ENCODE measurements around the gene TNFRSF9. TPM values are rescaled to one million over a fixed set of nuclear protein-coding genes. Genes with fewer than 3 reads are reported as not detected.

Gene TNFRSF9
- total and polyA plus RNA-seq, 2 experiments from 2014 or later, result not detected

GRCh38 chr1:7886405-7886745 lies 54.3 kb downstream of the TNFRSF9 start:
- Histone ChIP-seq H3K27ac (no peak overlapping the region), H3K4me1 (ENCODE audit: low read depth) (no peaks in the 10 kb centered on the region), H3K9me3 (ENCODE audit: low read depth) (no peaks in the 10 kb centered on the region), H3K27me3 (no peaks in the 10 kb centered on the region), H3K36me3 (no peaks in the 10 kb centered on the region), H3K4me3 (no peak overlapping the region)
- DNase-seq (ENCODE audit: low read depth in 1 of 2, low spot score in 1 of 2), result peak in 1 of 2 donors; percentile 86
- no peak for TF ChIP-seq CTCF (IDR thresholded peaks at IDR 0.05; ENCODE audit: low read depth, low read length)

- Histone ChIP-seq H3K4me3 (no peak overlapping the region), H3K27ac (no peak overlapping the region), H3K9me3 (ENCODE audit: low read depth) (no peaks in the 10 kb centered on the region), H3K27me3 (no peaks in the 10 kb centered on the region), H3K4me1 (ENCODE audit: low read depth) (no peaks in the 10 kb centered on the region), H3K36me3 (no peaks in the 10 kb centered on the region)
- DNase-seq (ENCODE audit: low read depth in 1 of 2, low spot score in 1 of 2), result no peak
- no peak for TF ChIP-seq CTCF (IDR thresholded peaks at IDR 0.05; ENCODE audit: low read depth, low read length)
These were observed 54.9 kb downstream of the TNFRSF9 start for GRCh38 chr1:7885513-7886404.

GRCh38 chr1:7884757-7885156 lies 55.9 kb downstream of the TNFRSF9 start:
- H3K27me3 ChIP-seq, result no peaks in the 10 kb centered on the region
- no peak for DNase-seq (ENCODE audit: low read depth in 1 of 2, low spot score in 1 of 2)
- H3K27ac ChIP-seq, result no peak overlapping the region
- no peak overlapping the region for H3K4me3 ChIP-seq
- no peak for TF ChIP-seq CTCF (IDR thresholded peaks at IDR 0.05; ENCODE audit: low read depth, low read length)
- no peaks in the 10 kb centered on the region for H3K4me1 ChIP-seq (ENCODE audit: low read depth)
- H3K36me3 ChIP-seq, result no peaks in the 10 kb centered on the region
- no peaks in the 10 kb centered on the region for H3K9me3 ChIP-seq (ENCODE audit: low read depth)

GRCh38 chr1:7879228-7879627 lies 61.4 kb downstream of the TNFRSF9 start:
- Histone ChIP-seq H3K27ac (no peak overlapping the region), H3K9me3 (ENCODE audit: low read depth) (no peaks in the 10 kb centered on the region), H3K4me1 (ENCODE audit: low read depth) (no peaks in the 10 kb centered on the region), H3K27me3 (no peaks in the 10 kb centered on the region), H3K36me3 (no peaks in the 10 kb centered on the region), H3K4me3 (no peak overlapping the region)
- DNase-seq (ENCODE audit: low read depth in 1 of 2, low spot score in 1 of 2), result no peak
- TF ChIP-seq CTCF (IDR thresholded peaks at IDR 0.05; ENCODE audit: low read depth, low read length), result no peak

- no peak overlapping the region for H3K4me3 ChIP-seq
- no peak for DNase-seq (ENCODE audit: low read depth in 1 of 2, low spot score in 1 of 2)
- no peak for TF ChIP-seq CTCF (IDR thresholded peaks at IDR 0.05; ENCODE audit: low read depth, low read length)
These were observed 62.6 kb downstream of the TNFRSF9 start for GRCh38 chr1:7878027-7878426.

More at GRCh38 chr1:7878027-7878426, 62.6 kb downstream of the TNFRSF9 start:
- no peaks in the 10 kb centered on the region for H3K36me3 ChIP-seq
- no peaks in the 10 kb centered on the region for H3K27me3 ChIP-seq
- H3K4me1 ChIP-seq (ENCODE audit: low read depth), result no peaks in the 10 kb centered on the region
- H3K9me3 ChIP-seq (ENCODE audit: low read depth), result no peaks in the 10 kb centered on the region
- H3K27ac ChIP-seq, result no peak overlapping the region
